ENCODE measurements around the gene TMC2.
"Not testable (repeated sequence)": the region's sequence is repeated elsewhere in the genome, so short reads cannot be mapped to it uniquely, and the experiment has no call there.

TMC2 gene

DNA sequence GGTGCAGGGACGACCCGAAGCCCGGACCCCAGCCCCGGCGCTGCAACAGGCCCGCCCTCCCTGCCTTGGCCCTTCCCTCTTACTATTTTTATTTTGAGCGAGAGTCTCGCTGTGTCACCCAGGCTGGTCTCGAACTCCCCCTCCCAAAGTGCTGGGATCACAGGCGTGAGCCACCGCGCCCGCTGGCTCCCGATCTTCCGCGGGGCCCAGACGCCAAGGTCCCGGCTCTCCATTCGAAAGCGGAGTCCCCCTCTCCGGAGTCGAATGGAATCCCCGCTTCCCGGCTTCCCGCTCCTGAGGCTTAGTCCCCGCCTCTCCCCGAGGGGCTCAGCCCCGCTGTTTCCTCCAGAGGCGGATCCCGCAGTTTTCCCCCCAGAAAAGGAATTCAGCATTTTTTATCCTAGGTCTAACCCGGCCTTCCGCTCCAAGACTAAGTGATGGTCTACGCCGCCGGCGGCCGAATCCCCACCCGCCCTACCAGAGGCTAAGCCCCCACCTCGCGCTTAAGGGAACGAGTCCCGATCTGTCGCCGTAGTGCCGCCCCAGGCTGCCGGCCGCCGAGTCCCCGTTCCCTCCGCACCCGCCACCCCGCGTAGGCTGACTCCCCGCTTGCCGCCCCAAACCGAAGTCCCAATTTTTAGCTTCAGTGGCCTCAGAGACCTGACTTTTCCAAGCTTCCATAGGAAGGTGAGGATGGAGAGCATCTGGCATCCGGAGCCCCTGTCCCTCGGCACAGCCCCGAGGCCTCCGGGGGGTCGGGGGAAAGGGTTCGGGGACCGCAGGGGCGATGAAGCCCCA is 11.5 kb upstream of the TMC2 start:
- no peak for FAIRE-seq

DNA sequence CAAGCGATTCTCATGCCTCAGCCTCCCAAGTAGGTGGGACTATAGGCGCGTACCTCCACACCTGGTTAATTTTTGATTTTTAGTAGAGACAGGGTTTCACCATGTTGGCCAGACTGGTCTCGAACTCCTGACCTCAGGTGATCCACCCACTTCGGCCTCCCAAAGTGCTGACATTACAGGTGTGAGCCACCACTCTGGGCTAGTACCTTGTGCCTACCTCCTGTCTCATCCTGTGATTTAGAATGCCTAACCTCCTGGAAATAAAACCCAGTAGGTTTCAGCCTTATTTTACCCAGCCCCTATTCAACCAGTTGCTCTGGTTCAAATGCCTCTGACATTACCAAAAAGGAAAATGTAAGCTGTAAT is 10.2 kb upstream of the TMC2 start:
- not testable (repeated sequence) for FAIRE-seq

DNA sequence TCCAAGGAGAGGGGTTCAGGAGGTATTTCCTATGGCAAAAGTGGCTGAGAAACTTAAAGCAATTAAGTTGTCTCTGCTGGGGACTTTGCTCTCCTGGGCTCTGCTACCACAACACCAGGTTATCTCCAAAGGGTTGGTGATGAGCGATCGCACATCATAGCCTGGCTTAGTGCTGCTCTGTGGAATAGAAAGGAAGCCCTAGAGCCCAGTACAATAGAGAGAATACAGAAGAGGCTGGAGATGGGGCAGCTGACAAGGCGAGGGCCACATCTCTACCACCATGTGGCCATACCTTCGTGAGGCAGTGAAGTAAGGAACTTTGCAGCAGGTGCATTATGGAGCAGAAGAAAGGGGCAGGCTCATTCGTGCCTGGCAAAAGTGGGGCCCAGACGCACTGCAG is 8.6 kb upstream of the TMC2 start:
- FAIRE-seq, result no peak

DNA sequence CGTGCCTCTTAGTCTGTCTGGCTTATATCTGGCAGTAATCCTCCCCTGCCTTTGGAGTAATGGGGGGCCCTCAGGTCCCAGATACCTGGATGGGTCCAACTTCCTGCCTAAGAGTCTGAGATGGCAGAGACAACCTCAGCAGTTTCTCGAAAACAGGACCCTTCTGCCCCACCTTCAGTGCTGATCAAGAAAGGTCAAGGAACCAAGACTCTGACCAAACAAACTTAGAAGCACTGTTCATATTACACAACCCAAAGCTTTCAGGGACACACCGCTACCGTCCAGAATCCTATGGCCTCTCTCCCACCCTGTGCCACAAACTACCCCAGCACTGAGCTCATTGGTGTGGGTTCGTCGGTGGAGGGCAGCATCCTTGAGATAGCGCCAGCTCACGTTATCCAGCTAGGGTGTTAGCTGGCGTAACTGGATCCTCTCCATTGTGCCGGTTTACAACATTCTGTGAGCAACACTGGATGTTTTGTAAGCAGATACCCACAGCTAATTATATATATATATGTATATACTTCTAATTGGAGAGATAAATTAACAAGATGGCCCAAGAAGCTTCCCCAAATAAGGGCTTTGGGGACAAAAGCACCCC is 7.6 kb upstream of the TMC2 start:
- no peak for FAIRE-seq

DNA sequence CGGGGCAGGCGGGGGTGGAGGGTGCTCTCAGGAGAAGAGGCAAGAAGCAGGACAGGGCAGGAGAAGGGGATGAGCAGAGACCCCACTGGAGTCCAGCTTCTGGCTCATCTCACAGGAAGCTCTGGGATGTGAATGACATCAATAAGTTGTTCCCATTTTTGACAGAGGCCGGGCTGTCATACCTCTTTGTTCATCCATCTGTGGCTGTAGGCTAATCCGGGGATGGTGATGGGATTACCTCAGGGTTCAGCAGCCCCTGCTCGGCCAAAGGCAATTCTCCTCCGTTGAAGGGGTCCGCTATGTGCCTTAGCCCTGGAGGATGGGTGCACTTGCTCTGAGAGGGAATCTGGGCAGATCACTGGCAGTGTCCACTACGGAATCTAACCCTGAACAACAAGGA is 3.3 kb upstream of the TMC2 start:
- no peak for FAIRE-seq

DNA sequence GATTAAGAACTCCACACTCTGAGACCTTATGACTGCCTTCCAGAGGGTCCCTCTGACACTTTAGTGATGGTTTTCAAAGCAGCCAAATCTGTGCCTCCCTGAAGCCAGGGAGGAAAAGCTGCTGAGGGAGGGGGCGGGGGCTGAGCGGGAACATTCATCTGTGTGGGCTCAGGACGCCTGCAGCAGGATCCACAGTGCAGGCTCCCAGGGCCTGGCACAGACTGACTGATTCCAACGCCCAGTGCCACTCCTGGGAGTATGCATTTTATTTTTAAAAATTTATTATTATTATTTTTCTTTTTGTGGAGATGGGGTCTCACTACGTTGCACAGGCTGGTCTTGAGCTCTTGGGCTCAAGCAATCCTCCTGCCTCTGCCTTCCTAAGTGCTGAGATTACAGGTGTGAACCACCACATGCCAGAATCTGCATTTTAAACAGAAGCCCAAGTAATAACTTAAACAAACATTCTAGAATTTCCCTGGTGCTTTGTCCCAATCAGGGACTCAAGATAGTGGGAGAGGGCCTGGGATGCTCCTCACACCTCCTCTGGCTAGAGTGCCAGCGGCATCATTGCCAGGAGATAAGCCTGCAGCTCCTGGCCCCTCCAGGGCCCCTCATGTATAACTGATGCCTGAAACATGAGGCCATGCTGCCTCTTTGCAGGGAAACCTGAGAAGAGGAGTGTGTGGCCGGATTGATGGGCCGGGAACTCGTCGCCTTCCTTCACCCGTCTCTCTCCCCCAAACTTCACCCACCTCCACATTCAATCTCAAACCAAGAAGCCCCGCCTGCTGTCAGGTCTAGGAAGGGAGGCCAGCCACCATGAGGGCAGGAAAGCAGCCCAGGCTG is 438 bp upstream of the TMC2 start:
- no peak for FAIRE-seq

DNA sequence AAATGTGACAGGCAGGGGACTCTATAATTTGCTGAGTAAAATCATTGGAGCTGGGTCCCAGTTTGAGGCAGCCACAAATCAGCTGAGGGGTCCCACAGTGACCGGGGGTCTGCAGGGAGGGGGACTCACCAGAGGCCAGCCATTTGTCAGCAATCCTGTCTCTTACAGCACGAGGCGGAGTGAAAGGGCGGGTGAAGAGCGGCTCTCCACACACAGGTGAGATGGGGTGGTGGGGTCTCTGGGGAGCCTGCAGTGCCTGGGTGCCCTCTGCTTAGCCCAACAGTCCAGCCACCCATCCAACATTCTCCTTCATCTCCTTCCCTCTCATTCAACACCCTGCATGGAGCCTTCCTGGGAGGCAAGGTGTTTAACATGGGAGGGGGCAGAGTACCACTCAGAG is 728 bp downstream of the TMC2 start:
- no peak for FAIRE-seq

DNA sequence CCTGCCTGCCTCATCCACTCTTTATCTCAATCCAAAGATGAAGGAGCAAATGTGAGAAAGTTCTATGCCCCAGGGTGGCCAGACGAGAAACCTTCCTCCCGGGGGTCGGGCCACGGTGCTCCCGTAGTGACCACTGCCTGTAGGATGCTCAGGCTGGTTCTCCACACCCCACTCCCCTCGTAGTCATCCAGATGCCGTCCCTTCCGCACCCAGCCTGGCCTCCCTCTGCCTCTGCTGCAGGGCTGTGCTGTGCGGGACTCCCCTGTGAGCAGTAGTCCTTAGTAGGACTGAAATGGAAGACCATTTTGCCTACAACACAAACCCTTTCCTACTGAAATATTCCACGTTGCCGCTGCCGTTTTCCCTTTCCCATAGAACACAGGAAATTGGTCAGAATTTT is 2.0 kb downstream of the TMC2 start:
- no peak for FAIRE-seq

DNA sequence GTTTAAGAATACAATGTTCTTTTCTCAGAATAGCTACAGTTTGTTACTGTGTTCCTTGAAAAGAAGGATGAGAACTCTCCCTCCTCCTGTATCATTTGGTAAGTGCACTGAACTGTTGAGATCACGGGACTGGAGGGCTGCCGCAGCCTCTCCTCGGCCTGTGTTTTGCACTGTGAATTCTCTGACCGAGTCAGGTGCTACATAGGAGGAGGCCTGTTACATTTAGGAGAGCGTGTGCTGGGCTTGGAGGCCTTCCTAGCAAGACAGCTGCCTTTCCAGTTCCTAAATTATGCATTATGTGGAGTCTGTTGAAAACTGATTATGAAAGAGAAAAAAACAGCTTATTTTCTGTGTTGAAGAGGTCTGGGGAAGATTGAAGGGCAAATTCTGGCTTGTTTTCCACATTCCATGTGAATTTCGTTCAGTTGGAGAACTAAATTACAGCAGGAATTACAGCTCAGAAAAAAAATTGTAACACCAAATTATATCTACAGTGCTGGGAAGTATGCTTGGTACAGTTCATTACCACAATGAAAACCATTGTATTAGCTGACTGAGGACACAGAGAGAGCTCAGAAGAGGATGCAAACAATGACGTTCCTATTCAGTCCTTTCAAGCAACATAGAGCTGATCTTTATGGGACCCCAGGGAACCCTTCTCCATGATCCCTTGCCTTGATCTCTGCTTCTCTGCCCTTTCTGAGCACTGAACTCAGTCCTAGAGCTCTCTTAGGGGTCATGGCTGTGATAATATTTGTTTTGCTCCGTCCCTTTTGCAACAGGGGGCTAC is 2.8 kb downstream of the TMC2 start:
- FAIRE-seq, result no peak

DNA sequence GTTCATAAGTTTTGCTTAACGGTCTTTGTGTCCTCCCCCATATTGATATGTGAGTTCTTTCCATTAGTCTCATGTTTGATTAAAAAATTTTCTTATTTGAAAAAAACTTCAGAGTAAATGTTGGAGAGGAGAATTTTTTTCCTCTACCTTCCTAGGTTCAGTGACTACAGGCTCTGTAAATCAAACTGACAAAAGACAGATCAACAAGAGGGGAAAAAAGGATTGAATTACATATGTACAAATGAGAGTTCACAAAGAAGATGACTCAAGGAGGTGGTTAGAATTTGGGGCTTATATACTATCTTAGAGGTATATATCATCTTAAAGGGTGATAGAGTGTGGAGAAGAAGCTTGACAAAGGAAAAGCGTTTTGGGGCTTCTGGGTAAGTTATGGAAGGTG is 5.6 kb downstream of the TMC2 start:
- no peak for FAIRE-seq

DNA sequence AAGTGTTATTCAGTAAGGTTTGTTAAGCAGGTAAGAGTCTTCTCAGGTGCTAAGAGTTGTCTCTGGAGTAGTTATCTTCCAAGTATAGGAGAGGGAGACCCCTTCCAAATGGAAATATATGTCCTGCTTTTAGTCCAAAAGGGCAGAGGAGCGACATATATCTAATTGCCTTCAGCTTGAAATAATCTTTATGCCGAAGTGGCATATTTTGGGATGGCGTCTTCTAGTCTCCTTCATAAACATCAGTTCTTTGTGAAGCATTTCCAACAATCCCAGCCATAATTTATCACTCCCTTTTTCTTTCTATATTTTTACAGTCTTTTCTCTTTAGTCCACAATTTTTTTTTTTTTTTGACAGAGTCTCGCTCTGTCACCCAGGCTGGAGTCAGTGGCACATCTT is 6.0 kb downstream of the TMC2 start:
- FAIRE-seq, result no peak

DNA sequence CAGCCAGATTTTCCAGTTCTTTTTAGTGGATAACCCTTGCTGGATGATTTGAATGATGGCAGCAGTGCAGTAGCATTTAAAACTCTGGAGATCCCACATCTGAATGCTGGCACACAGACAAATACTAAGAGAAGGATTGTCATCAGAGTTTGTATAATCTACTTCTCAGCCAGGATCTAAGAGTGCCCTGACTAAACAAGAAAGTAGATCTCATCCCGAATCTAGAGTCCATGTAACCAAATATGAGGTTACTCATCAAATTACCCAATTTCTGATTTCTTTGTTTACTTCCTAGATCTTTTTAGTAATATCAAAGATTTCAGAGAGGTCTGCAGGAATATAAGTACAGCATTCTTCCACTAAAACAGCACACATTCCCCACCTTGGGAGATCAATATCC is 7.8 kb downstream of the TMC2 start:
- no peak for FAIRE-seq

DNA sequence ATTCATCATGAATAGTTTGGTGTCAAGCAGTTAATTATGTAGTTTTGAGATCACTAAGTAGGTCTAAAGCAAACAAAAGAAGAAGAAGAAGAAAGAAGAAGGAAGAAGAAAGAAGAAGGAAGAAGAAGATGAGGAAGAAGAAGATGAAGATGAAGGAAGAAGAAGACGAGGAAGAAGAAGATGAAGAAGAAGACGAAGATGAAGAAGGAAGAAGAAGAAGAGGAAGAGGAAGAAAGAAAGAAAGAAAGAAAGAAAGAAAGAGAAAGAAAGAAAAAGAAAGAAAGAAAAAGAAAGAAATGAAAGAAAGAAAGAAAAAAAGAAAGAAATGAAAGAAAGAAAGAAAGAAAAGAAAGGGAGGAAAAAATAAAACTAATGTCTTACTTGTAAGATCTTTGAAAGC is 9.2 kb downstream of the TMC2 start:
- no peak for FAIRE-seq

DNA sequence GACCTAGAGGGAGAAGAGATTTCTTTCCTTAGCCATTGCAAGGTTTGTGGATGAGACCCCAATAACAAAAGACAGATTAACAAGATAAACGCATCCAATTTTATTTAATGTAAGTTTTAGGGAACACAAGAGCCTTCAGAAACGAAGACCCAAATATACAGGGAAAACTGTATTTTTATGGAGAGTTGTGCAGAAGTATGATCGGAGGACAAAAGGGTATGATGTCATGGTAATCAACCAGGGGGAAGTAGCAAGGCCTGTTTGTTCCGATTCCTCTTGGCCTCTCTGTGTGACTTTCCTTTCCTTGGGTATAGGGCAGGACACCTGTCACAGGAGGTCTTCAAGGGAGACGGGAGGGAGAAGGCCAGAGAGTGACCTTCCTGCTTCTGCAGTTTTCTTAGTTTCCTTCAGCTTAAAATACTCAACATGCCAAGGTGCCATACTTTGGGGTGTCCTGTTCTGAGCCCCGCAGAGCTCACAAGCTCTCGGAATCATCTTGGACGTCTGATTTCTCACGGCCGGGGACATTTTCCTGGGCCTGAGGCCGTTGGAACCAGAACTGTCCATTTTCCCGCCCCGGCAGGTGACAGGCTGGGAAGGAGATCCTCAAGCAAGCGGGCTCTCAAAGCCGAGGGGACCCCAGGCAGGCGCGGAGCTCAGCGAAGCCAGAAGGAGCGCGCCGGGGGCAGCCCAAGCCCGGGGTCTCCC is 21.7 kb downstream of the TMC2 start:
- FAIRE-seq, result no peak

DNA sequence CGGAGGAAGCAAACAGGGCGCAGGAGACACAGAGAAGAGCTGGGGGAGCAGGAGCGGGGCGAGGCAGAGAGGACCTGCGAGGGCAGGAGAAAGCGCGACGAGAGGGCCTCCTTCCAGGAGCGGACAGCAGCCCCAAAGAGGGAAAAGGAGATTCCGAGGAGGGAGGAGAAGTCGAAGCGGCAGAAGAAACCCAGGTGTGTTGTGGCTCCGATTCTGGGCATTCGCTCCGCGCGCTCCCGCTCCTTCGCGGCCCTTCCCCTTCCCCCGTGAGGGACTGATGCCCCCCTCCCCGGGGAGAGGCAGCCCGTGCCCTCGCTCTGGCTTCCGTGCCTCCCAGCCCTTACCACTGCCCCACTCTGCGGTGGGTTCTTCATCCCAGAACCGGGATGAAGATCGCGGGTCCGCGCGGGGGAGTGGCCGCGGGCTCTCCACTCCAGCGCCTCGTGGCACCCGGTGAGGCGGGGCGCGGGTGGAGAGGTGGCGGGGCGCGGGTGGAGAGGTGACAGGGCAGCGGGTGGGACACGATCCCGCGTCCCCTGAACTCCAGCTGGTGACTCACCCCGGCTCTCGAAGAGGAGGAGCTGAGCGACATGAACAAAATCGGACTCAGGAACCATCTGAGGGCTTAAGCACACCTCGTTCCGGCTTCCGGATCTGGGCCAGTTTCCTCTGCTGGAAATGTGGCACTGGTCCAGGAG is 22.4 kb downstream of the TMC2 start:
- FAIRE-seq, result no peak

DNA sequence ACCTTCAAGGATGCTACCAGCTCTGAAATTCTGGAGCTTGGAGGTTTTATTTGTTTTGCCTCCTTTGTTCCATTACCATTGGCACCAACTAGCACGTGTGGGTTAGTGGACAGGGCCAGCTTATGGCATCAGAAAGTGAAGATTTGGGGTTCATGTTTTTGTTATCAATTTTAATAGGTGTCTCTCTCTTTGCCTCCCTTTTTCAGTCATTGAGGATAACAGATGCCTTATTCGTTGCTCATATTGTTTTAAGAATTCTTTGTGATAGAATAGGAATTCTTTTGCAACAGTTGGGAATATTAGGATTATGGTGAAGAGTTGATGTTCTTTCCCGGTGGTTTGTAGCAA is 22.9 kb downstream of the TMC2 start:
- FAIRE-seq, result no peak

DNA sequence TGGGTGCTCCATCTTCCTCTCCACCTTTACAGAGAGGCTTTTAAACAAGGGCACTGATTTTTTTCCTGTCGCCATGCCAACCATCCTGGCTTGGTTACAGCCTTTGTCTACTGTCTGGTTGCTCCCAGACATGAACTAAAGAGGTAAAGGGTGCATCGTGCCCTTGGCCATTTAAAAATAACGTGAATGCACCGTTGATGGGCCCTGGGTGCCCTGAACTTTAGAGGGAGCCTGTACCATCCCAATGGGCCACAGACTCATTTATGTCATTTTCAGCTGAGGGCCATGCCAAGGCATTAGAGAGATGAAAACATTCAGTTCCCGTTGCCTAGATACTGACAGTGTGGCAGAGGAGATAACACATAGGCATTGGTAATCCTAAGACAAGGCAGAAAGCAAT is 23.3 kb downstream of the TMC2 start:
- no peak for FAIRE-seq

DNA sequence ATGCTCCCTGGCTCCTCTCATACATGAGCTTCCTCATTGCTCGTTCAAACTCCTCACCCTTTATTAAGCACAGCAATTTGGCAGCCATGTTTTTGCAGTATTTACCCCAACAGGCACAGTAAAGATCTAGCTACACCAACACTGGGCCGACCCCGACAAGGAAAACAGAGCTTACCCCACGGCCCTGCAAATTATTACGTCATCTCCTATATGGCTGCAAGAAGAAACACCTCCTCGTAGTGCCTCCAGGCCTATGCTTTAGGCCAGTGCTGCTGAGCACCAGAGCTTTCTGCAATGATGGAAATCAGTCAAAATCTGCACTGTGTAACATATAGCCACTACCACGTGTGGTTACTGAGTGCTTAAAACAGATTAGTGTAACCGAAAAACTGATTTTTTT is 26.7 kb downstream of the TMC2 start:
- no peak for FAIRE-seq

DNA sequence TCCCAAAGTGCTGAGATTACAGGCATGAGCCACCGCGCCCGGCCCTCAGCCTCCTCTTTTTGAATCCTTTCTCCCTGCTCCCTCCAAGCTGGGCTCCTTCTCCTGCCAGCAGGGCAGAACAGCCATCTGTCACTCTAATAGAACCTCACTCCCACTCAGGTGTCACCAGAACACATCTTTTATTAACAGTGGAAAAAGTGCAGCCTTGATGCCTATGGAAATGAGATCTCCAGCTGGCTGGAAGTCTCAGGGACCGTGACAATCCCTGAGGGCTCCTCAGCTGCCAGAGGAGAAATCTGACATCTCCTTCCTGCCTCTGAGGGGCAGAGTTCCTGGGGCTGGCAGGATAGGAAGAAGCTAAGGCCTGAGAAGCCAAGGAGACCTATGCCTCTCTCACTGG is 28.0 kb downstream of the TMC2 start:
- FAIRE-seq, result no peak

DNA sequence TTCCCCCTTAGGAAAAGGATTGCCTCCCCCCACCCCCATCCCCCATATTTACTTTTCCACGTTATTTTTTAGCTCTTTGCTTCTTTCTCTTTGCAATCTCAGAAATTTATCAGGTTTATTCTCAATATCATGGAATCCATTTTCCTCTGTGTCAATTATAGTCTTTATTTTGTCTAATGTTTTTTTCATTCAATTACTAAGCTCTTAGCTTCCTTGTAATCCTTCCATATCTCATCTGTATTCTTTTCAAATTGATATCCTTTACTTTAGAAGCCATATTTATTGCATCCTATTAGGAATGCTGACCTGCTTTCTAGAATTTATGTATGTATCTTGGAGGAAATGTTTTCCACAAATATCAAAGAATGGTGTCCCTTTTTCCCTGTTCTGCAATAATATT is 39.3 kb downstream of the TMC2 start:
- no peak for FAIRE-seq

DNA sequence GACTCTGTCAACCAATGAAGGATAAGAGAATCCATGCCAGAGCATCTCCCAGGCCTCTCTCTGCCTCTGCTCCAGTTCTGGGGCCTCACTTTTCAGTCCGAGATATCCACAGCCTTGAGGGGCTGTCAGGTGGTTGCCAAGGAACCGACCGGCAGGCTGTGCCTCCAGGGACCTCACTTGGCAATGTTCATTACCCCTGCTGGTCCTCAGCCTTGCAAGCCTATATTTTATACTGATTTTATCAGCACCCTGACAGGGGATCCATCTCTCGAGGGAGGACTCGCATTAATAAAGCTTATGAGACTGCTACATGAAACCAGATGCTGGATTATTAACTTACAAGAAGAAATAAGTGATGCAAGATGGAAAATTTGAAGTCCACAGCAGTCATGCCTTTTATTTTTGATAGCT is 39.9 kb downstream of the TMC2 start:
- no peak for FAIRE-seq
